Measurements from ENCODE around the gene SELP. TPM values are rescaled to one million over a fixed set of nuclear protein-coding genes. Genes with fewer than 3 reads are reported as not detected.

SELP gene
- total and polyA plus RNA-seq, 9 of the 15 experiments (the other 6 are each of a cell fraction or from before 2014, with no cell fraction given), result not detected

- TF ChIP-seq RREB1 (CRISPR knock-in tag; IDR thresholded peaks at IDR 0.05) (no peak), GABPA (tag; conservative IDR thresholded peaks at IDR 0.05; ENCODE audit: low read depth) (no peak), PHF8 (IDR thresholded peaks at IDR 0.05; ENCODE audit: borderline replicate concordance, low read length) (no peak), HDGF (IDR thresholded peaks at IDR 0.05) (no peak), DLX4 (CRISPR knock-in tag; IDR thresholded peaks at IDR 0.05) (no peak), TFAP4 (CRISPR knock-in tag; IDR thresholded peaks at IDR 0.05; ENCODE audit: borderline replicate concordance) (peak; percentile 46; the same call in 1 of the 2 replicates), REST (IDR thresholded peaks at IDR 0.05; ENCODE audit: borderline replicate concordance) (peak; percentile 36; the same call in 1 of the 2 replicates), REST (CRISPR knock-in tag; IDR thresholded peaks at IDR 0.05; ENCODE audit: low read depth) (no peak)
Observed at GRCh38 chr1:169586395-169587255, 43.3 kb downstream of the SELP start, which contains the start of gene F5 (continued).

Measured in K562 (cell line).